DMS114 treated with DMSO at 0.1 percent for 48 hours (cell line): Measurements from ENCODE around the gene S100PBP.
A peak's percentile ranks its signal among the peaks of the same experiment; 100 is the strongest.

Experiments
- DNase-seq: peaks from one replicate; lab custom pipeline; 2025; ENCODE audit not compliant: unreplicated experiment; lab: John Stamatoyannopoulos, UW

Gene S100PBP

GRCh38 chr1:32825181-32825580, 7.7 kb downstream of the S100PBP start:
- no peak for DNase-seq

GRCh38 chr1:32828341-32828740, 10.9 kb downstream of the S100PBP start:
- DNase-seq, result peak; percentile 58

GRCh38 chr1:32830092-32830852, 12.8 kb downstream of the S100PBP start:
- DNase-seq, result no peak

GRCh38 chr1:32831878-32832277, 14.4 kb downstream of the S100PBP start:
- no peak for DNase-seq

GRCh38 chr1:32848354-32849063, 31.1 kb downstream of the S100PBP start:
- DNase-seq, result no peak

- no peak for DNase-seq
Observed at GRCh38 chr1:32855861-32856617, 38.6 kb downstream of the S100PBP start.

- no peak for DNase-seq
Observed at GRCh38 chr1:32858136-32858535, 40.7 kb downstream of the S100PBP start.

- DNase-seq, result no peak
Observed at GRCh38 chr1:32858791-32859190, 41.3 kb downstream of the S100PBP start.

- DNase-seq, result no peak
Observed at GRCh38 chr1:32859915-32860314, 42.5 kb downstream of the S100PBP start.

- no peak for DNase-seq
Observed at GRCh38 chr1:32860566-32860965, 43.1 kb downstream of the S100PBP start.

GRCh38 chr1:32861904-32862695, 44.6 kb downstream of the S100PBP start:
- no peak for DNase-seq

GRCh38 chr1:32863218-32863880, 45.9 kb downstream of the S100PBP start:
- no peak for DNase-seq

- no peak for DNase-seq
Observed at GRCh38 chr1:32863881-32864245, 46.4 kb downstream of the S100PBP start.

- DNase-seq, result no peak
Observed at GRCh38 chr1:32864375-32865019, 47.0 kb downstream of the S100PBP start.

GRCh38 chr1:32865639-32866405, 48.4 kb downstream of the S100PBP start:
- DNase-seq, result no peak

- no peak for DNase-seq
Observed at GRCh38 chr1:32867151-32867550, 49.7 kb downstream of the S100PBP start.

GRCh38 chr1:32867671-32868070, 50.2 kb downstream of the S100PBP start:
- no peak for DNase-seq

- DNase-seq, result no peak
Observed at GRCh38 chr1:32868085-32868484, 50.6 kb downstream of the S100PBP start.

GRCh38 chr1:32868806-32869455, 51.5 kb downstream of the S100PBP start:
- DNase-seq, result no peak
